Loucy (cell line): ENCODE results near the gene TTL.
"Not testable (repeated sequence)": the region's sequence is repeated elsewhere in the genome, so short reads cannot be mapped to it uniquely, and the experiment has no call there.

Experiments used
- EZH2phosphoT487 ChIP-seq: fragments of 200-600 bp; IDR thresholded peaks from 2 replicates; pipeline ENCODE4 v1.6.1; 2018; ENCODE audit warnings: antibody characterized with exemption, mild to moderate bottlenecking, moderate library complexity, borderline replicate concordance
- TF ChIP-seq, protein P1 (sequence below): fragments of 200-600 bp; sonication (generic); conservative IDR thresholded peaks from 2 replicates; pipeline ENCODE4 v1.5.1; 2014; ENCODE audit warnings: mild to moderate bottlenecking, antibody characterized with exemption, low read length

DNA sequence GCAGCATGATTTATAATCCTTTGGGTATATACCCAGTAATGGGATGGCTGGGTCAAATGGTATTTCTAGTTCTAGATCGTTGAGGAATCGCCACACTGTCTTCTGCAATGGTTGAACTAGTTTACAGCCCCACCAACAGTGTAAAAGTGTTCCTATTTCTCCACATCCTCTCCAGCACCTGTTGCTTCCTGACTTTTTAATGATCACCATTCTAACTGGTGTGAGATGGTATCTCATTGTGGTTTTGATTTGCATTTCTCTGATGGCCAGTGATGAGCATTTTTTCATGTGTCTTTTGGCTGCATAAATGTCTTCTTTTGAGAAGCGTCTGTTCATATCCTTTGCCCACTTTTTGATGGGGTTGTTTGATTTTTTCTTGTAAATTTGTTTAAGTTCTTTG lies 42.3 kb downstream of the TTL start:
- TF ChIP-seq, protein P1, sequence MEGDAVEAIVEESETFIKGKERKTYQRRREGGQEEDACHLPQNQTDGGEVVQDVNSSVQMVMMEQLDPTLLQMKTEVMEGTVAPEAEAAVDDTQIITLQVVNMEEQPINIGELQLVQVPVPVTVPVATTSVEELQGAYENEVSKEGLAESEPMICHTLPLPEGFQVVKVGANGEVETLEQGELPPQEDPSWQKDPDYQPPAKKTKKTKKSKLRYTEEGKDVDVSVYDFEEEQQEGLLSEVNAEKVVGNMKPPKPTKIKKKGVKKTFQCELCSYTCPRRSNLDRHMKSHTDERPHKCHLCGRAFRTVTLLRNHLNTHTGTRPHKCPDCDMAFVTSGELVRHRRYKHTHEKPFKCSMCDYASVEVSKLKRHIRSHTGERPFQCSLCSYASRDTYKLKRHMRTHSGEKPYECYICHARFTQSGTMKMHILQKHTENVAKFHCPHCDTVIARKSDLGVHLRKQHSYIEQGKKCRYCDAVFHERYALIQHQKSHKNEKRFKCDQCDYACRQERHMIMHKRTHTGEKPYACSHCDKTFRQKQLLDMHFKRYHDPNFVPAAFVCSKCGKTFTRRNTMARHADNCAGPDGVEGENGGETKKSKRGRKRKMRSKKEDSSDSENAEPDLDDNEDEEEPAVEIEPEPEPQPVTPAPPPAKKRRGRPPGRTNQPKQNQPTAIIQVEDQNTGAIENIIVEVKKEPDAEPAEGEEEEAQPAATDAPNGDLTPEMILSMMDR = not testable (repeated sequence)
- TF ChIP-seq EZH2phosphoT487 = not testable (repeated sequence)
